Activated CD8-positive, alpha-beta memory T cell treated with anti-CD3 and anti-CD28 coated beads for 48 hours (primary cell): Measurements from ENCODE around the gene ATXN3.

Source experiments
- DNase-seq, 3 experiments: peaks; one replicate each; pipeline ENCODE4 v3.0.0-alpha.2; 2020; ENCODE audit warnings: low read depth in 2 of 3, low spot score in 2 of 3

ATXN3 gene

DNA sequence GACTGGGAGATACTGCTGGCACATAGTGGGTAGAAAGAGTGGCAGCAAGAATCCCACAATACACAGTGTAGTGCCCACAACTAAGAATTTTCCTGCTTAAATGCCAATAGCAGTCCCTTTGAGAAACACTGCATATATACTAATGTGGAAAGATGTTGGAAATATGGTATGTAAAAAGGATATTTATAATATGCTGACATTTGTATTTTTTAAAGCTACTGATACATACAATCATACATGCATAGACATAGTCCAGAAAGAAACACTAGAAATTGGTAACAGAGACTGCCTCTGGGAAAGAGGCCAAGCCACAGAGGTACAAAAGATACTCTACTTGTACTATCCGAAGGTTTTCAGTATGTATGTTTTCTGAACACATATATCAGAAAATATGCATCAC is 96.8 kb downstream of the ATXN3 start:
- no peak for DNase-seq
